HepG2 (cell line): Measurements from ENCODE around the gene NHSL1. TPM values are rescaled to one million over a fixed set of nuclear protein-coding genes. Genes with fewer than 3 reads are reported as not detected.

Experiments used
- AFF4 ChIP-seq: sonication (generic); formaldehyde crosslinking; IDR thresholded peaks from 2 replicates; pipeline ENCODE4 v1.4.0; 2020; ENCODE audit warnings: missing genetic modification reagents
- BORCS8-MEF2B ChIP-seq: sonication (generic); formaldehyde crosslinking; IDR thresholded peaks from 2 replicates; pipeline ENCODE4 v1.8.0; 2022; ENCODE audit warnings: mild to moderate bottlenecking, missing genetic modification reagents
- CHD4 ChIP-seq: fragments of 200-600 bp; sonication (generic); IDR thresholded peaks from 2 replicates; pipeline ENCODE4 v1.7.0; 2017; ENCODE audit warnings: mild to moderate bottlenecking, low read length, borderline replicate concordance
- EP300 ChIP-seq, 3 experiments: sonication (generic) in 1 of 3; formaldehyde crosslinking in 1 of 3; IDR thresholded peaks; 2 replicates each; pipeline versions ENCODE4 v1.5.1 to v1.6.1; 2011 to 2020; ENCODE audit warnings: low read depth in 2 of 3, low read length in 2 of 3, borderline replicate concordance in 1 of 3, improper control_type of control experiment in 1 of 3, mild to moderate bottlenecking in 1 of 3, missing genetic modification reagents in 1 of 3, moderate library complexity in 1 of 3
- ETV5 ChIP-seq: IDR thresholded peaks from 2 replicates; pipeline ENCODE4 v1.6.1; 2018; ENCODE audit warnings: missing biosample characterization, missing genetic modification reagents, inconsistent platforms, borderline replicate concordance
- FOSL2 ChIP-seq: sonication (generic); formaldehyde crosslinking; IDR thresholded peaks from 2 replicates; pipeline ENCODE4 v1.4.0; 2020; ENCODE audit warnings: missing genetic modification reagents
- HDAC2 ChIP-seq: sonication (generic); formaldehyde crosslinking; IDR thresholded peaks from 2 replicates; pipeline ENCODE4 v1.4.0; 2020; ENCODE audit warnings: missing genetic modification reagents
- HNRNPL ChIP-seq: fragments of 200-400 bp; formaldehyde crosslinking; IDR thresholded peaks from 2 replicates; pipeline ENCODE4 v1.6.1; 2017; ENCODE audit warnings: mild to moderate bottlenecking, low read depth, low read length
- KAT7 ChIP-seq: IDR thresholded peaks from 2 replicates; pipeline ENCODE4 v1.6.1; 2018; ENCODE audit warnings: borderline replicate concordance, missing compliant biosample characterization
- KDM4B ChIP-seq: sonication (generic); formaldehyde crosslinking; IDR thresholded peaks from 2 replicates; pipeline ENCODE4 v1.4.0; 2020; ENCODE audit warnings: missing genetic modification reagents
- NR2F2 ChIP-seq: IDR thresholded peaks from 2 replicates; pipeline ENCODE4 v1.6.1; 2012; ENCODE audit warnings: low read depth, inconsistent platforms, borderline replicate concordance
- POLR2G ChIP-seq: fragments of 200-400 bp; formaldehyde crosslinking; IDR thresholded peaks from 2 replicates; pipeline ENCODE4 v1.6.1; 2018; ENCODE audit warnings: mild to moderate bottlenecking, low read depth, low read length, moderate library complexity
- RFX1 ChIP-seq: fragments of 450-650 bp; IDR thresholded peaks from 2 replicates; pipeline ENCODE4 v1.6.1; 2017
- SOX13 ChIP-seq, 3 experiments: fragments of 450-650 bp in 1 of 3; sonication (generic) in 1 of 3; formaldehyde crosslinking in 1 of 3; IDR thresholded peaks in 2 of 3; conservative IDR thresholded peaks in 1 of 3; 2 replicates each; pipeline versions ENCODE4 v1.5.0 to v1.6.1; 2016 to 2020; ENCODE audit warnings: antibody characterized with exemption in 1 of 3, mild to moderate bottlenecking in 1 of 3, missing compliant biosample characterization in 1 of 3, missing genetic modification reagents in 1 of 3, moderate library complexity in 1 of 3
- SRF ChIP-seq: IDR thresholded peaks from 2 replicates; pipeline ENCODE4 v1.6.1; 2011; ENCODE audit warnings: mild to moderate bottlenecking, low read depth, low read length, moderate library complexity
- TFDP2 ChIP-seq: sonication (generic); formaldehyde crosslinking; IDR thresholded peaks from 2 replicates; pipeline ENCODE4 v1.4.0; 2020; ENCODE audit warnings: missing genetic modification reagents
- ZBTB43 ChIP-seq: sonication (generic); formaldehyde crosslinking; conservative IDR thresholded peaks from 2 replicates; pipeline ENCODE4 v1.4.0; 2020; ENCODE audit warnings: missing genetic modification reagents
- ZEB1 ChIP-seq: IDR thresholded peaks from 2 replicates; pipeline ENCODE4 v1.6.1; 2012; ENCODE audit warnings: mild to moderate bottlenecking, low read depth, inconsistent platforms; ENCODE audit not compliant: insufficient replicate concordance
- ZKSCAN8 ChIP-seq: IDR thresholded peaks from 2 replicates; pipeline ENCODE4 v1.6.1; 2016; ENCODE audit warnings: borderline replicate concordance, missing genetic modification reagents, missing compliant biosample characterization
- ZNF225 ChIP-seq: sonication (generic); formaldehyde crosslinking; IDR thresholded peaks from 2 replicates; pipeline ENCODE4 v1.4.0; 2020; ENCODE audit warnings: mild to moderate bottlenecking, missing genetic modification reagents
- ZNF513 ChIP-seq: sonication (generic); formaldehyde crosslinking; conservative IDR thresholded peaks from 2 replicates; pipeline ENCODE4 v1.5.0; 2020; ENCODE audit warnings: missing genetic modification reagents
- ZNF766 ChIP-seq: sonication (generic); formaldehyde crosslinking; IDR thresholded peaks from 2 replicates; pipeline ENCODE4 v1.5.0; 2020; ENCODE audit warnings: missing genetic modification reagents, borderline replicate concordance
- ZNF891 ChIP-seq: sonication (generic); formaldehyde crosslinking; IDR thresholded peaks from 2 replicates; pipeline ENCODE4 v1.5.0; 2020; ENCODE audit warnings: mild to moderate bottlenecking, missing genetic modification reagents
- polyA plus RNA-seq, 8 experiments: library from polyadenylated mRNA; depleted of rRNA in 3 of 8; stranded (reverse) in 7 of 8; unstranded in 1 of 8; fragments of >200 nt; fragmentation: Illumina TruSeq in 4 of 8; extraction: Trizol in 4 of 8; gene quantifications; 2 replicates each; pipeline versions ENCODE4 v1.2.1 to v1.2.3, GENCODE V29; 2011 to 2016; ENCODE audit warnings: low read depth in 4 of 8, missing spikeins in 1 of 8, mixed read lengths in 1 of 8; ENCODE audit not compliant: insufficient read depth in 1 of 8
- total RNA-seq, 5 experiments: library from RNA; depleted of rRNA; stranded (reverse); fragments of >200 nt; fragmentation: Illumina TruSeq; extraction: Trizol; gene quantifications; 2 replicates each; pipeline ENCODE4 v1.2.3, GENCODE V29; 2016; ENCODE audit warnings: low read depth in 1 of 5

The NHSL1 gene
- total and polyA plus RNA-seq, 2 of the 13 experiments (the other 11 are each of a cell fraction or from before 2014, with no cell fraction given): 24.9 to 53.6 TPM

- TF ChIP-seq KAT7 (0 out of 2 replicates have a peak, but pooled peaks have one; percentile 57), FOSL2 (peak; percentile 49), ZNF891 (CRISPR knock-in tag) (no peak), ZNF225 (0 out of 2 replicates have a peak, but pooled peaks have one; percentile 61), ZEB1 (no peak), ZKSCAN8 (CRISPR knock-in tag) (no peak), RFX1 (no peak), ZBTB43 (CRISPR knock-in tag) (0 out of 2 replicates have a peak, but pooled peaks have one; percentile 18), EP300 (IDR thresholded peaks at IDR 0.05; ENCODE audit: low read depth in 2 of 2, low read length in 2 of 2) (no peak), EP300 (CRISPR knock-in tag; IDR thresholded peaks at IDR 0.05; ENCODE audit: borderline replicate concordance) (peak; percentile 57; the same call in 1 of the 2 replicates), AFF4 (CRISPR knock-in tag) (peak; percentile 71; the same call in 1 of the 2 replicates), TFDP2 (0 out of 2 replicates have a peak, but pooled peaks have one; percentile 22), SOX13 (IDR thresholded peaks at IDR 0.05) (no peak), SOX13 (CRISPR knock-in tag; conservative IDR thresholded peaks at IDR 0.05 in 1 of 2, IDR thresholded peaks at IDR 0.05 in 1 of 2) (no peak), ZNF766 (no peak), ZNF513 (CRISPR knock-in tag) (no peak), HNRNPL (no peak), SRF (no peak), BORCS8-MEF2B (CRISPR knock-in tag) (no peak), HDAC2 (CRISPR knock-in tag) (0 out of 2 replicates have a peak, but pooled peaks have one; percentile 48), ETV5 (peak; percentile 57), NR2F2 (no peak), KDM4B (peak; percentile 47; the same call in 1 of the 2 replicates), CHD4 (no peak), POLR2G (peak; percentile 58)
Measured at GRCh38 chr6:138545621-138545980, 46.3 kb upstream of the NHSL1 start (continued).
